ENCODE data around the gene KCTD10.

The KCTD10 gene

DNA sequence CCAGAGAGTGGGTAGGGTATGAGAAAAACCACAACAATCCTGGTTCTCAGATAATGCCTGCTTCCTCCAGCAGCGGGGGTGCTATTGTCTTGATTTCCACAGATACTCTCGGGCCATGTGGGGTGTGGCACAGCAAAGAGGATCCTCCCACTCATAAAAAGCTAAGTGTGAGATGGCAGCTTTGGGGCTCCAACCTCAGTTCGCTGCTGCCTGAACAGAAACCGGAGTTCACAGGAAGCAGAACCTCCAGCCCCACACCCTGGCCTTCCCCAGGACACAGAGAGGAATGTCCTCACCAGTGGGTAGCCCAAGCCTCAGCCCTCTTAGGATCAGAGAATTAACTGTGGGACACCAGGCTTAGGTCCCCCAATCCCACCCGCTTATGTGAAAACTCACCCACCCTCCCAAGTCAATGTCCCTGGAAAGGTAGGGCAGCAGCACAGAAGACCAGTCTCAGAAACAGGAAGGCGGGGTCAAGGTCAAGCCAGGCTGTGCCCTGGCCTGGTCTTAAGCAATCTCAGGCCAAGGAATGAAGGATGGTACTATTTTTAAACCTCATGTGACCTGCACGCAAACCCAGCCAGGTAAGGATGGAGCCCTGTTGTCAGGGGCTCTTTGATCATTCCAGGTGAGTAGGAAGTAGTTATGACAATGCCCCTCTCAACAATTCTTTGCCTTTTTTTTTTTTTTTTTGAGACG lies 9.0 kb downstream of the KCTD10 start:
- DNase-seq = no peak

- DNase-seq = no peak
These were observed 10.3 kb downstream of the KCTD10 start for GRCh38 chr12:109466821-109467220.

DNA sequence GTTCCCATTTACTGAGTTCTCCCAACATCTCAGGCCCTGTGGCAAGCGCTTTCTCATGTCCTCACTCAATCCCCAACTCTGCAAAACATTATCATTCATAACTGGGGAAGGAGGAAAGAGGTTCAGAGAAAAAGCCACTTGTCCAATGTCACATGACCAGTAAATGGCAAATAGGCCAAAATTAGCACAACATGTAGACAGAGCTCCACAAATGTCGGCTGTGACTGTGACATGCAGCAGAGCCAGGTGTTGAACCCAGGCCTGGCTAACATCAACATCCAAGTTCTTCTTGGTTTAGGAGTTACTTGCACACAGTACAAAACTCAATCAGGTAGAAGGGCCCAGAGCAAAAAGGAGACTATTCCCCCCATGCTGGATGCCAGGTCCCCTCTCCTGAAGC lies 10.8 kb downstream of the KCTD10 start:
- no peak for DNase-seq

- no peak for DNase-seq
These were observed 12.3 kb downstream of the KCTD10 start for GRCh38 chr12:109464642-109465351.

GRCh38 chr12:109463756-109464155 lies 13.3 kb downstream of the KCTD10 start:
- DNase-seq = no peak

- no peak for DNase-seq
These were observed 14.0 kb downstream of the KCTD10 start for GRCh38 chr12:109462868-109463692.

- DNase-seq = no peak
These were observed 15.0 kb downstream of the KCTD10 start for GRCh38 chr12:109461846-109462756.

GRCh38 chr12:109461049-109461845 lies 15.9 kb downstream of the KCTD10 start:
- DNase-seq = no peak

DNA sequence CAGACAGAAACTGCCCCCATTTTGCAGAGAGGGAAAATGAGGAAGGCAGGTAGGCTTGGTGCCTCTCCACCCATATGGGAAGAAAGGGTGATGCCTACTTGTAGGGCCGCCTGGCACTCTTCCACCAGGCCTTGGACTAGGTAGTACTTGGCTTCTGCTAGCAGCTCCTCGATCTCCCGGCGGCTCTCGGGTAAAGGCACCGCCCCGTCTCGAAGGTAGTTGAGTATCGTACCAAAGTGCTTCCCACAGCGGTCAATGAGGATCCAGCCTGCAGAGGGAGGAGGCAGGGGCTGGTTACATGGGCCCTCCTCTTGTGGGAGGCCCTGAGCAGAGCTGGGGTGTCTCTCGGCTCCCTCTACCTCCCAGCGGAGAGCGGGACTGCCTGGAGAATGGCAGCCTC lies 16.6 kb downstream of the KCTD10 start:
- DNase-seq = no peak

GRCh38 chr12:109459247-109459646 lies 17.9 kb downstream of the KCTD10 start:
- no peak for DNase-seq

DNA sequence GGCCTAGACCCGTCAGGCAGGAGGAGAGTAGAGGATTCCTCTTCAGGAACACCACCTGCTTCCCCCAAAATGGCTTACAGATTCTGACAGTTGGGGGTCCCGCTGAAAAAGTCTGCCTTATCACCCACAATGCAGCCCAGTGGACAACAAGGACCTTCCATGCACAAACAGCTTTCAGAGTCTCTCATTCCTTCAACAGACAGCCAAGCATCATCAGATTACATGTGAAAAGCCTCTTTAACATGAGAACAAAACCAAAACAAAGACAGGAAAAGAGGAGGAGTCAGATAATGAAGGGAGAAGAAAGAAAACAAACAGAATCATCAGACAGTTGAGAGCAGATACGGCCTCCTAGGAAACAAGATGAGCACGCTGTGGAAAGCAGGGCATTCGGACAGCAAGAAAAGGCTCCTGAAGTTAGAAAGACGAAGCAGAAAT lies 18.3 kb downstream of the KCTD10 start:
- peak; percentile 9 for DNase-seq

- DNase-seq = no peak
These were observed 19.0 kb downstream of the KCTD10 start for GRCh38 chr12:109458086-109458485.

- DNase-seq = no peak
These were observed 21.4 kb downstream of the KCTD10 start for GRCh38 chr12:109455706-109456105.

DNA sequence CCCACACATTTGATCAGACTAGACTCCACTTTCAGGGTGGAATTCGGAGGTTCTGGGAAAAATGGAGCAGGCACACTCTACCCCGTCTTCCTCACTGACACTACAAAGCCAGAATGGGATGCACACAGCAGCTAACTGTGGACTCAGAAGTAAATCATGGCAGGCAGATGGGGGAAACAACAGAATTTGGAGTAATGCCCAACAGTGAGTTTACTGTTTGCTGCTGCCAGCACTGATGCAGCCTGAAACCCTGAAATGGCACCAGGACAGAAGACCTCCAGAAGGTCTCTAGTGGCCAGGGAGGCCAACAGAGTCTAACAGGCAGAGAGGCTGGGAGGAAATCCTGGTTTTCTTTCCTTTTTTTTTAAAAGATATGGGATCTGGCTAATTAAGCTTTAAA lies 24.6 kb downstream of the KCTD10 start:
- DNase-seq = no peak

DNA sequence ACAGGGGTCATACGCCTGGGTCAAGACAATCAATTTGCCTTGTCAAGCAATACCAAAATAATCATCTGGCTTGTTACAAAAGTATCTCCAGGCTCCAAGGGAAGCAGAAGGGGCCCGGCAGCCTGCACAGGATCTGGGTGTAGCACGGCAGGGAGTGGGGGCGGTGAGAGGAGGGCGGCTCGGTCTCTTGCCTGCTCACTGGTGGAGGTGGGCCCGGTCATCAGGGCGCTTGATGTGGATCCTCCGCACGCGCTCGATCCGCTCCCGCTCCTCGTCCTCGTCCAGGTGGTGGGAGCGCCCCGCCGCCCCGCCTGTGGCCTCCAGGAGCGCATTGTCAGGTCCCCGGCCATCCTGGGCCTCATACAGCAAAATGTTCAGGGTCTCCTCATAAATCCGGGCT lies 25.7 kb downstream of the KCTD10 start:
- DNase-seq = no peak

GRCh38 chr12:109450980-109451379 lies 26.1 kb downstream of the KCTD10 start:
- no peak for DNase-seq

DNA sequence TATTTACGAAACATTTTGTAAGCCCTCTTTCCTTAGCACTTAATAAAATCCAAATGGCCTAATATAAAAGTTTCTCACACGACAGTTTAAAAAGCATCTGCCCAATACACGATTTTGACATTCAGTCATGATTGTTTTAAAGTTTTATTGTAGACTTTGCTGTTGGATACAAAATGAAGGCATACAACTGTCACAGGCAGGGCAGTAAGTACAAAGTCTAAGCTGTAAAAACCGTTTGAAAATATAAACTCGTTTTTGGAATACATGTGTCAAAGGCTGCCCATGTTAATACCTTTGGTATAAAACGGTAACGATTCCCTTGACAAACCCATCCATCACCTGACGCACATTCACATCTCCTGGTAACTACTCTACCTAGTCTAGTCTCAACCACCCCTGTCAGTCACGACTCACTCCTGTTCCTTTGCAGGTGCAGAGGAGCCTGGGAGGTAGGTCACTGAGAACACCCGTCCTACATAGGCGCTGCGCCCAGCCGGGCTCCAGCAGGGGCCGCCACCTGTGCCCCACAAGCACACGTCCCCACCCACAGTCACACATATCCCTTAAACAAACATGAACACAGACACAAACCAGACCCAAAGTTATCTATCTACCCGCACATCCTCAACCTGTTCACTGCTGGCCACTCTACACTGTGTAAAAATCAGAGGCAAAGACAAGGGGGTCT lies 27.1 kb downstream of the KCTD10 start:
- no peak for DNase-seq

DNA sequence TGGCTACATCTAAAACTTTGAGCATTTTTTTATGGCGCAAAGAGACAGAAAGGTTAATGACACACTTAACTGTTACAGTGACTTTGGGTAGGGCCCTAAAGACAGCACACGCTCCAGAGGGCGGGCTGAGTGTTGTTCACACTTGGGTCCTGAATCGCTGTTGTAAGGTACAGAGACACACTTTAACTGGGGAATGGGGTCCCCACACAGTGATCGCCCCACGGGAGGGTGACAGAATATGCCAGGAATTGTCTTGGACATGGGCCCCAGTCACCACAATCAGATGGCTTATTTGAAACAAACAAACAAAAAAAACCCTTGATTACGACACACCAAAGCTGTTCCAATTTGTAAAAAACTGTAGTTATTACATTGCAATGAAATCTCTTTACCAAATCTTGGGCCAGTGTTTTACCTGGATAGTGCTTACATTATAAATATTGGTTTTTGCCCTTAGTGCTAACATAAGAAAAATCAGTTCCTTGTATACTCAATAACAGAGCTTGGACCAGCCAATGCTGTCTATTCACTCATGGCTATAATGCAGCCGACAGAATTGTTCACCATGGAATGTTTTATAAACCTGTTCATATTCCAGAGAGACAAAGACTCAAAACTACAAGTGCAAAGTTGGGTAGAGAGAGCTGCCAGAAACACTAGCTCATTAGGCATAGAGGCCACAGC lies 28.3 kb downstream of the KCTD10 start:
- DNase-seq = no peak

DNA sequence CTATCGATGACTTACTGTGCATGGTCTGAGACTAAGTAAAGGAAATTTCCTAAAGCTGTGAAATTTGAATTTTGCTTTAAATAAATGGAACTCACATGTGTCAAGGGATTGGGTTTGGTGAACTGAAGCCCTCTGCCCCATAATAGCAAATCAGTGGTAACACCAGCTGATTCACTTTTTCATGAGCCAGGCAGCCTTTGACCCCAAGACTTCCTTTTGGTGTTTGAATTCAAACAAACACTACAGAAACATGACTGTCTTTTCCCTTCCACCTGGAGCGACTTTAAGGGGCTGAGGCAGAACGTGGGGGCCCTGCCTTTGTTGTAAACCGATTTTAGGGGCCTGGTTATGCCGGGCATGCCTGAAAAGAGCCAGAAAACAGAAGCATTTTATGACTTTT lies 28.8 kb downstream of the KCTD10 start:
- no peak for DNase-seq

GRCh38 chr12:109447482-109447881 lies 29.6 kb downstream of the KCTD10 start:
- no peak for DNase-seq

DNA sequence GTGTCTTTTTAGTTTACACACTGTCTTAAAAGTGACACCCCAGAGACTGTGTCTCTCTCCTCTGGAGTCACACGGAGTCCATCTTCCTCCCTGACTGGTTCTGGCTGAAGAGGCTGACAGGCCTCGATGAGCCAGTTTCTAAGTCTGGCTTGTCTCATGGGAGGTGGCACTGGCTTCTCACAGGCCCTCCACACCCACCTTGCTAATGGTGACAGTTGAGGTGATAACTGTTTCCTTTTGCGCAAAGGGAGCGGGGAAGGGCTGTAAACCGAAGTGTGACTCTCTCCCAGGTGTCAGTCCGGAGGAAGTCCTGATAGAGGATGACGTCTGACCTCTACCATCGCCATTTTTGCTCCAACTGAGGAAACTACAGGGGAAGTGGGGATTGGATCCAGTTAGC lies 30.2 kb downstream of the KCTD10 start:
- DNase-seq = no peak
